ENCODE measurements around the gene CCDC85C. TPM values are rescaled to one million over a fixed set of nuclear protein-coding genes. Genes with fewer than 3 reads are reported as not detected.

Gene CCDC85C
- total RNA-seq, 4 donors from 2014 or later = 0.34 to 1.7 (median 0.80) TPM

- TF ChIP-seq CTCF (IDR thresholded peaks at IDR 0.05; ENCODE audit: low read depth) = no peak
These were observed 17.1 kb downstream of the CCDC85C start for GRCh38 chr14:99586761-99587459.

GRCh38 chr14:99586054-99586760 lies 17.8 kb downstream of the CCDC85C start:
- no peak for TF ChIP-seq CTCF (IDR thresholded peaks at IDR 0.05; ENCODE audit: low read depth)

- TF ChIP-seq CTCF (IDR thresholded peaks at IDR 0.05; ENCODE audit: low read depth) = no peak
These were observed 19.2 kb downstream of the CCDC85C start for GRCh38 chr14:99584823-99585222.

GRCh38 chr14:99581938-99582337 lies 22.1 kb downstream of the CCDC85C start:
- no peak for TF ChIP-seq CTCF (IDR thresholded peaks at IDR 0.05; ENCODE audit: low read depth)

- no peak for TF ChIP-seq CTCF (IDR thresholded peaks at IDR 0.05; ENCODE audit: low read depth)
These were observed 22.6 kb downstream of the CCDC85C start for GRCh38 chr14:99581374-99581773.

GRCh38 chr14:99579903-99580571 lies 24.0 kb downstream of the CCDC85C start:
- no peak for TF ChIP-seq CTCF (IDR thresholded peaks at IDR 0.05; ENCODE audit: low read depth)

All from subcutaneous adipose tissue (tissue), 4 donors.